Measurements from ENCODE around the gene GRIA1.

Gene GRIA1

DNA sequence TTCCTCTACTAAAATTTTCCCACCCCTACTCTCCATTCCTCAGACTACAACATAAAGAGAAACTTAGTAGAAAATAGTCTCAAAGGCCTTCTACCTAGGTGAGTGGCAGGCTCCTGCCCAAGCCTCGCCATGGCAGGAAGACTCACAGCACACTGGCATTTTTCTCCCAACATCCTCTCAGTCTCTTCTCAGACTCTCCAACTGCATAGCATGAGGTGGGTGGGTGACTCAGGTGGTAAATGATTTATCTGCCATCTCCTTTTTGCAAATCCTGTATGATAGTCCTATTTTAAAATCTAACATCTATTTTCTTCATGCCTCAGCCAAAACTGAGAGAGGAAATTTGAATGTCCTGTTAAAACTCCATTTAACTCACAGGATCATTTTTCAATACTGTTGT lies 33.5 kb upstream of the GRIA1 start:
- Histone ChIP-seq H3K9me3 (ENCODE audit: insufficient read depth, low read depth, low read length) (no peaks in the 10 kb centered on the region), H3K27ac (ENCODE audit: low read depth, low read length) (no peak overlapping the region), H3K79me1 (ENCODE audit: low read length) (no peaks in the 10 kb centered on the region), H2BK120ac (ENCODE audit: insufficient read depth, low read length, poor library complexity) (no peak overlapping the region), H3K79me2 (ENCODE audit: control insufficient read depth, insufficient read depth, low read length, poor library complexity) (no peaks in the 10 kb centered on the region), H2BK5ac (ENCODE audit: low read depth, low read length, poor library complexity) (no peak overlapping the region), H2AFZ (ENCODE audit: insufficient read depth, low read length, poor library complexity) (no peak overlapping the region), H4K8ac (ENCODE audit: low read depth, low read length) (no peak overlapping the region), H2AK5ac (ENCODE audit: low read length) (no peak overlapping the region), H3K4me3 (ENCODE audit: low read depth, low read length) (no peak overlapping the region), H3K27me3 (ENCODE audit: insufficient read depth, low read length) (no peaks in the 10 kb centered on the region), H3K23ac (ENCODE audit: low read length) (no peak overlapping the region), H4K91ac (ENCODE audit: low read depth, low read length) (no peak overlapping the region), H3K36me3 (ENCODE audit: control insufficient read depth in 1 of 2, insufficient read depth in 2 of 2, low read length in 2 of 2) (no peaks in the 10 kb centered on the region), H3K14ac (ENCODE audit: low read length) (no peak overlapping the region), H2BK12ac (ENCODE audit: low read length) (no peak overlapping the region), H3K4me1 (ENCODE audit: control insufficient read depth in 1 of 2, insufficient read depth in 2 of 2, low read length in 2 of 2) (no peaks in the 10 kb centered on the region), H3K4me2 (ENCODE audit: low read length) (no peak overlapping the region), H4K12ac (ENCODE audit: low read depth, low read length) (no peak overlapping the region), H3K18ac (ENCODE audit: low read length) (no peak overlapping the region), H3K9ac (ENCODE audit: low read length) (no peak overlapping the region), H3K4ac (ENCODE audit: low read depth, low read length) (no peak overlapping the region)
- WGBS (ENCODE audit: extremely low coverage, insufficient coverage, insufficient read length) = no CpG with 5 or more reads among the region's 1 CpG
- DNase-seq = no peak

DNA sequence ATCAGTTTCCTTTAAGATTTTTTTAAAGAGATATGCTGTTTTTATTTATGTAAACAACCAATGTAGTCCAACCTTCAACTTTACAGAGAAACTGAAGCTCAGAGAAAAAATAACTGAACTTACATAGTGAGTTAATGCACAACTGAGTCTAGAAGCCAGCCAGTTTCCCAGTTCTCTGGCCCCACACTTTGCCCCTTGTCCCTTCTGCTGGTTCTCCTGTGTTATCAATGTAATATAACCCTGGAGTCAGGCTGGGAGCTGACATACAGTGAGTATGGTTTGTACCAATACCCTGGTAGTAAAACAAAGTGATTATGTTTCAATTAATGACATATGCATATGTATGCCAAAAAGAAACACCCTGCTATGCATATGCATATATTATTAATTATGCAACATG lies 32.2 kb upstream of the GRIA1 start:
- no peak overlapping the region for H3K27ac ChIP-seq (ENCODE audit: low read depth, low read length)
- no peaks in the 10 kb centered on the region for H3K27me3 ChIP-seq (ENCODE audit: insufficient read depth, low read length)
- no peaks in the 10 kb centered on the region for H3K36me3 ChIP-seq (ENCODE audit: control insufficient read depth in 1 of 2, insufficient read depth in 2 of 2, low read length in 2 of 2)
- H3K4me2 ChIP-seq (ENCODE audit: low read length) = no peak overlapping the region
- no peak overlapping the region for H2AFZ ChIP-seq (ENCODE audit: insufficient read depth, low read length, poor library complexity)
- H3K4me3 ChIP-seq (ENCODE audit: low read depth, low read length) = no peak overlapping the region
- DNase-seq = no peak
- no peak overlapping the region for H4K8ac ChIP-seq (ENCODE audit: low read depth, low read length)
- H3K18ac ChIP-seq (ENCODE audit: low read length) = no peak overlapping the region
- H3K9ac ChIP-seq (ENCODE audit: low read length) = no peak overlapping the region
- H4K91ac ChIP-seq (ENCODE audit: low read depth, low read length) = no peak overlapping the region
- no peaks in the 10 kb centered on the region for H3K9me3 ChIP-seq (ENCODE audit: insufficient read depth, low read depth, low read length)
- H4K12ac ChIP-seq (ENCODE audit: low read depth, low read length) = no peak overlapping the region
- no peak overlapping the region for H2BK12ac ChIP-seq (ENCODE audit: low read length)
- H3K14ac ChIP-seq (ENCODE audit: low read length) = no peak overlapping the region
- no peaks in the 10 kb centered on the region for H3K4me1 ChIP-seq (ENCODE audit: control insufficient read depth in 1 of 2, insufficient read depth in 2 of 2, low read length in 2 of 2)
- no peak overlapping the region for H3K4ac ChIP-seq (ENCODE audit: low read depth, low read length)
- no peak overlapping the region for H2BK120ac ChIP-seq (ENCODE audit: insufficient read depth, low read length, poor library complexity)
- no peaks in the 10 kb centered on the region for H3K79me2 ChIP-seq (ENCODE audit: control insufficient read depth, insufficient read depth, low read length, poor library complexity)
- H3K79me1 ChIP-seq (ENCODE audit: low read length) = no peaks in the 10 kb centered on the region
- no peak overlapping the region for H3K23ac ChIP-seq (ENCODE audit: low read length)
- no peak overlapping the region for H2BK5ac ChIP-seq (ENCODE audit: low read depth, low read length, poor library complexity)
- no peak overlapping the region for H2AK5ac ChIP-seq (ENCODE audit: low read length)

DNA sequence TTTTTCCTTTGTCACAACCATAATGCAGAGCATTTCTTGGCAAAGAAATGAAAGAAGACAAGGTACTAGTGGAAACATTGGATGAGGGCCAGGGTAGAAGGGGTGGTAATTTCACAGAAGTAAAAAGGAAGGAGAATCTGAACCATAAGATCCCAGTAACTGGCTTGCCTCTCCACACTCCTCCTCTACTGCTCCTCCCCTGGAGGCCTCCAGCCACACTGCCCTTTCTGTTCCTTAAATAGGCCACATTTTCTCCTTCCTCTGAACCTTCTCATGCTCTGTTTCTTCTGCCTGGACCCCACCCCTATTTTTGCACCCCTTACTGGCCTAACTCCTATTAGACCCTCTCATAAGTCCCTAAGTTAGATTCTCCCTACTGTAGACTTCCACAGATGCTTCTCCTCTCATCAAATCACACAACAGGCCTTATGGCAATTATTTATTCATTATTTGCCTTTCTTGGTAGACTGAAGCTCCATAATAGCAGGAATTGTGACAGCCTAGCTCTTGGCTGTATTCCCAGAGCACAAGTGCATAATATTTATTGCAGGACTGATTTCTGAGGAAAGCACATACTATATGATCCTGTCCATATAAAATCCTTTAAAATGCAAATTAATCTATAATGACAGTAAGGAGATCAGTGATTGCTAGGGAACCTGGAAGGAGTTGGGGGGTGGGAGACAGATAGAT lies 31.3 kb upstream of the GRIA1 start:
- Histone ChIP-seq H3K9me3 (ENCODE audit: insufficient read depth, low read depth, low read length) (no peaks in the 10 kb centered on the region), H2BK120ac (ENCODE audit: insufficient read depth, low read length, poor library complexity) (no peak overlapping the region), H3K4ac (ENCODE audit: low read depth, low read length) (no peak overlapping the region), H4K8ac (ENCODE audit: low read depth, low read length) (no peak overlapping the region), H2BK5ac (ENCODE audit: low read depth, low read length, poor library complexity) (no peak overlapping the region), H3K4me2 (ENCODE audit: low read length) (no peak overlapping the region), H3K4me3 (ENCODE audit: low read depth, low read length) (no peak overlapping the region), H3K27ac (ENCODE audit: low read depth, low read length) (no peak overlapping the region), H3K23ac (ENCODE audit: low read length) (no peak overlapping the region), H2AK5ac (ENCODE audit: low read length) (no peak overlapping the region), H3K4me1 (ENCODE audit: control insufficient read depth in 1 of 2, insufficient read depth in 2 of 2, low read length in 2 of 2) (no peaks in the 10 kb centered on the region), H3K79me2 (ENCODE audit: control insufficient read depth, insufficient read depth, low read length, poor library complexity) (no peaks in the 10 kb centered on the region), H3K18ac (ENCODE audit: low read length) (no peak overlapping the region), H2AFZ (ENCODE audit: insufficient read depth, low read length, poor library complexity) (no peak overlapping the region), H2BK12ac (ENCODE audit: low read length) (no peak overlapping the region), H3K79me1 (ENCODE audit: low read length) (no peaks in the 10 kb centered on the region), H3K27me3 (ENCODE audit: insufficient read depth, low read length) (no peaks in the 10 kb centered on the region), H3K36me3 (ENCODE audit: control insufficient read depth in 1 of 2, insufficient read depth in 2 of 2, low read length in 2 of 2) (no peaks in the 10 kb centered on the region), H4K91ac (ENCODE audit: low read depth, low read length) (no peak overlapping the region), H3K14ac (ENCODE audit: low read length) (no peak overlapping the region), H3K9ac (ENCODE audit: low read length) (no peak overlapping the region), H4K12ac (ENCODE audit: low read depth, low read length) (no peak overlapping the region)
- no peak for DNase-seq

DNA sequence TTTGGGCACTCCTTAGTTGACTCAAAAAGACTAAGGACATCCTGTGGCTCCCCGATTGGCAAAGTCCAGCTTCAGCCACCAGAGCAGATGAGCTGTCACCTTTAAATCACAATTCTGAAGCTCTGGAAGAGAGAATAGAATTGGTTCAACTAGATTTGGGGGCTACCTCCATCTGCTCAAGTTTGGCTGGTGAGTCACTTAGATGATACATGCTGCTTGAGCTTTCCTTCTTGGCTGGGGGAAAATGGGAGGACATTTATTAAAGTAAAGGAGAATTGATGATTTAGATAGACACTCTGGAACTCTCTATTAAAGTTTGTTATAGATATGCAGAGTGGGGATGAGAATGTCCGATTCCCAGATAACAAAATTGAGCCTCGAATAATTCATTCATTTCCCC lies 30.0 kb upstream of the GRIA1 start:
- Histone ChIP-seq H4K12ac (ENCODE audit: low read depth, low read length) (no peak overlapping the region), H2BK12ac (ENCODE audit: low read length) (no peak overlapping the region), H3K79me2 (ENCODE audit: control insufficient read depth, insufficient read depth, low read length, poor library complexity) (no peaks in the 10 kb centered on the region), H3K36me3 (ENCODE audit: control insufficient read depth in 1 of 2, insufficient read depth in 2 of 2, low read length in 2 of 2) (no peaks in the 10 kb centered on the region), H3K4me2 (ENCODE audit: low read length) (no peak overlapping the region), H3K9me3 (ENCODE audit: insufficient read depth, low read depth, low read length) (no peaks in the 10 kb centered on the region), H3K14ac (ENCODE audit: low read length) (no peak overlapping the region), H2AK5ac (ENCODE audit: low read length) (no peak overlapping the region), H3K27ac (ENCODE audit: low read depth, low read length) (no peak overlapping the region), H3K4ac (ENCODE audit: low read depth, low read length) (no peak overlapping the region), H2BK5ac (ENCODE audit: low read depth, low read length, poor library complexity) (no peak overlapping the region), H3K4me3 (ENCODE audit: low read depth, low read length) (no peak overlapping the region), H3K18ac (ENCODE audit: low read length) (no peak overlapping the region), H4K8ac (ENCODE audit: low read depth, low read length) (no peak overlapping the region), H3K27me3 (ENCODE audit: insufficient read depth, low read length) (no peaks in the 10 kb centered on the region), H3K4me1 (ENCODE audit: control insufficient read depth in 1 of 2, insufficient read depth in 2 of 2, low read length in 2 of 2) (no peaks in the 10 kb centered on the region), H2AFZ (ENCODE audit: insufficient read depth, low read length, poor library complexity) (no peak overlapping the region), H3K79me1 (ENCODE audit: low read length) (no peaks in the 10 kb centered on the region), H4K91ac (ENCODE audit: low read depth, low read length) (no peak overlapping the region), H3K23ac (ENCODE audit: low read length) (no peak overlapping the region), H3K9ac (ENCODE audit: low read length) (no peak overlapping the region), H2BK120ac (ENCODE audit: insufficient read depth, low read length, poor library complexity) (no peak overlapping the region)
- no CpG with 5 or more reads among the region's 3 CpGs for WGBS (ENCODE audit: extremely low coverage, insufficient coverage, insufficient read length)
- DNase-seq = no peak
